H1 (cell line): ENCODE results near the gene NLRP3. TPM values are rescaled to one million over a fixed set of nuclear protein-coding genes. Genes with fewer than 3 reads are reported as not detected.

Source experiments
- CTCF ChIA-PET: fragments of 300-600 bp; sonication (Branson Sonifier 250); formaldehyde crosslinking; loops from one replicate; lab custom pipeline; 2021; ENCODE audit not compliant: partially characterized antibody; lab: Charles Lee
- POLR2A ChIA-PET: fragments of 300-600 bp; sonication (Branson Sonifier 250); formaldehyde crosslinking; loops from one replicate; lab custom pipeline; 2021; ENCODE audit warnings: inconsistent platforms; ENCODE audit not compliant: partially characterized antibody; lab: Charles Lee
- DNase-seq, 2 experiments: peaks; one replicate each; pipeline versions ENCODE4 v3.0.0 to v3.0.0-alpha.2; 2010 to 2022; ENCODE audit warnings: low spot score in 2 of 2, low read depth in 1 of 2, mixed read lengths in 1 of 2
- FAIRE-seq: peaks from 2 replicates; lab custom pipeline; 2011; peaks lifted over from hg19 to GRCh38; lab: Jason Lieb, UNC
- H2AFZ ChIP-seq: 2 replicates; pipeline ENCODE4 v1.8.1; 2012; ENCODE audit warnings: low read length, inconsistent platforms
- H2AK5ac ChIP-seq: 2 replicates; pipeline ENCODE4 v1.6.1; 2013; ENCODE audit warnings: low read depth, low read length
- H2BK120ac ChIP-seq: replicated peaks from 2 replicates; pipeline ENCODE3; 2013; ENCODE audit warnings: low read depth, low read length, inconsistent platforms
- H2BK12ac ChIP-seq: 2 replicates; pipeline ENCODE4 v1.6.1; 2013; ENCODE audit warnings: low read depth, low read length
- H2BK15ac ChIP-seq: 2 replicates; pipeline ENCODE4 v1.6.1; 2013; ENCODE audit warnings: low read length
- H2BK20ac ChIP-seq: 2 replicates; pipeline ENCODE4 v1.6.1; 2013; ENCODE audit warnings: low read length
- H2BK5ac ChIP-seq: 2 replicates; pipeline ENCODE4 v1.6.1; 2013; ENCODE audit warnings: low read depth, low read length
- H3K14ac ChIP-seq: 2 replicates; pipeline ENCODE4 v1.6.1; 2013; ENCODE audit warnings: inconsistent platforms; ENCODE audit not compliant: insufficient read length
- H3K18ac ChIP-seq: 2 replicates; pipeline ENCODE4 v1.6.1; 2013; ENCODE audit warnings: low read length; ENCODE audit errors: extremely low read depth
- H3K23ac ChIP-seq: 2 replicates; pipeline ENCODE4 v1.6.1; 2013; ENCODE audit warnings: inconsistent platforms; ENCODE audit not compliant: insufficient read length
- H3K23me2 ChIP-seq: 2 replicates; pipeline ENCODE4 v1.6.1; 2013; ENCODE audit warnings: low read depth, low read length
- H3K27ac ChIP-seq: 2 replicates; pipeline ENCODE4 v1.6.1; 2011; ENCODE audit warnings: low read depth, low read length, inconsistent platforms
- H3K27me3 ChIP-seq, 4 experiments: replicated peaks in 1 of 4; 1 replicate in 1 of 4; 2 replicates in 3 of 4; pipeline versions ENCODE4 v1.6.1 to v1.8.1; 2011 to 2013; ENCODE audit warnings: low read length in 3 of 4, mild to moderate bottlenecking in 3 of 4, inconsistent platforms in 2 of 4, mixed read lengths in 2 of 4, moderate library complexity in 1 of 4; ENCODE audit not compliant: control insufficient read depth in 3 of 4, insufficient read depth in 3 of 4; ENCODE audit errors: extremely low read depth in 1 of 4
- H3K36me3 ChIP-seq, 4 experiments: 2 replicates each; pipeline versions ENCODE4 v1.6.1 to v1.8.1; 2011 to 2013; ENCODE audit warnings: mild to moderate bottlenecking in 4 of 4, low read length in 3 of 4, moderate library complexity in 2 of 4, control low read depth in 1 of 4, inconsistent platforms in 1 of 4; ENCODE audit not compliant: insufficient read depth in 4 of 4, control insufficient read depth in 2 of 4
- H3K4ac ChIP-seq: replicated peaks from 2 replicates; pipeline ENCODE3; 2013; ENCODE audit warnings: low read length, low read depth, mixed read lengths, inconsistent platforms; ENCODE audit not compliant: insufficient read length
- H3K4me1 ChIP-seq, 4 experiments: replicated peaks in 1 of 4; 1 replicate in 1 of 4; 2 replicates in 3 of 4; pipeline versions ENCODE4 v1.6.1 to v1.8.1; 2011 to 2013; ENCODE audit warnings: low read length in 3 of 4, inconsistent platforms in 2 of 4, mixed read lengths in 1 of 4; ENCODE audit not compliant: insufficient read depth in 4 of 4, control insufficient read depth in 3 of 4
- H3K4me2 ChIP-seq, 2 experiments: 2 replicates each; pipeline versions ENCODE4 v1.6.1 to v1.8.1; 2011 to 2013; ENCODE audit warnings: low read depth in 2 of 2, low read length in 2 of 2, control low read depth in 1 of 2, inconsistent platforms in 1 of 2, mild to moderate bottlenecking in 1 of 2; ENCODE audit not compliant: insufficient read depth in 1 of 2
- H3K4me3 ChIP-seq, 4 experiments: fragments of 200-600, 300-600 bp in 1 of 4; sonication (generic), shearing (Covaris generic), sonication (Bioruptor Twin) in 1 of 4; 2 replicates each; pipeline versions ENCODE4 v1.5.1 to v1.8.1; 2011 to 2016; ENCODE audit warnings: low read length in 4 of 4, low read depth in 3 of 4, control low read depth in 2 of 4, inconsistent platforms in 2 of 4, mild to moderate bottlenecking in 2 of 4, mixed read lengths in 1 of 4, moderate library complexity in 1 of 4; ENCODE audit not compliant: insufficient read depth in 2 of 4; ENCODE audit errors: extremely low read depth in 1 of 4
- H3K56ac ChIP-seq: replicated peaks from 2 replicates; pipeline ENCODE3; 2013; ENCODE audit warnings: low read depth, mild to moderate bottlenecking, mixed read lengths, low read length, inconsistent platforms; ENCODE audit not compliant: insufficient read length
- H3K79me1 ChIP-seq: 2 replicates; pipeline ENCODE4 v1.6.1; 2013; ENCODE audit warnings: low read depth, low read length, control low read depth
- H3K79me2 ChIP-seq, 2 experiments: 2 replicates each; pipeline versions ENCODE4 v1.6.1 to v1.8.1; 2012 to 2013; ENCODE audit warnings: low read length in 2 of 2, mild to moderate bottlenecking in 2 of 2, inconsistent platforms in 1 of 2; ENCODE audit not compliant: insufficient read depth in 2 of 2, control insufficient read depth in 1 of 2
- H3K9ac ChIP-seq, 4 experiments: replicated peaks in 1 of 4; 1 replicate in 1 of 4; 2 replicates in 3 of 4; pipeline versions ENCODE4 v1.6.1 to v1.8.1; 2011 to 2013; ENCODE audit warnings: low read depth in 3 of 4, low read length in 3 of 4, control low read depth in 2 of 4, mild to moderate bottlenecking in 2 of 4, moderate library complexity in 2 of 4, inconsistent platforms in 1 of 4; ENCODE audit errors: extremely low read depth in 1 of 4
- H3K9me3 ChIP-seq, 2 experiments: 2 replicates each; pipeline versions ENCODE4 v1.6.1 to v1.8.1; 2012 to 2013; ENCODE audit warnings: mild to moderate bottlenecking in 2 of 2, moderate library complexity in 2 of 2, control low read depth in 1 of 2, inconsistent platforms in 1 of 2, low read depth in 1 of 2, low read length in 1 of 2, mixed read lengths in 1 of 2; ENCODE audit not compliant: insufficient read depth in 2 of 2
- H4K20me1 ChIP-seq, 2 experiments: replicated peaks in 1 of 2; 2 replicates each; pipeline versions ENCODE3 to v1.8.1; 2011 to 2013; ENCODE audit warnings: inconsistent platforms in 2 of 2, low read length in 2 of 2, mild to moderate bottlenecking in 1 of 2; ENCODE audit not compliant: insufficient read depth in 2 of 2, control insufficient read depth in 1 of 2
- H4K5ac ChIP-seq: 2 replicates; pipeline ENCODE4 v1.6.1; 2013; ENCODE audit warnings: low read length, low read depth, mixed read lengths, inconsistent platforms; ENCODE audit not compliant: insufficient read length
- H4K8ac ChIP-seq: 2 replicates; pipeline ENCODE4 v1.8.0; 2013; ENCODE audit warnings: mild to moderate bottlenecking, moderate library complexity, low read length, inconsistent platforms; ENCODE audit not compliant: insufficient read depth; ENCODE audit errors: extremely low read depth
- H4K91ac ChIP-seq: replicated peaks from 2 replicates; pipeline ENCODE3; 2013; ENCODE audit warnings: low read length, mixed read lengths, inconsistent platforms; ENCODE audit not compliant: insufficient read length
- POU5F1 ChIP-seq: IDR thresholded peaks from 2 replicates; pipeline ENCODE4 v1.6.1; 2011; ENCODE audit warnings: low read depth, mild to moderate bottlenecking, low read length, moderate library complexity
- RAD21 ChIP-seq, 2 experiments: IDR thresholded peaks in 1 of 2; conservative IDR thresholded peaks in 1 of 2; 2 replicates each; pipeline ENCODE4 v1.6.1; 2011; ENCODE audit warnings: low read depth in 2 of 2, low read length in 2 of 2, improper control_type of control experiment in 1 of 2, inconsistent platforms in 1 of 2, mild to moderate bottlenecking in 1 of 2, moderate library complexity in 1 of 2
- WGBS, 2 experiments: shearing (Covaris generic) in 1 of 2; methylation state at CpG; one replicate each; pipeline versions ENCODE4 v1.1.6 to v1.1.7; 2013 to 2015; ENCODE audit warnings: low lambda C conversion rate in 2 of 2, mixed read lengths in 2 of 2, inconsistent platforms in 1 of 2, low coverage in 1 of 2, missing lambda C conversion rate in 1 of 2; ENCODE audit not compliant: insufficient replicate concordance in 2 of 2, insufficient coverage in 1 of 2, insufficient read length in 1 of 2; ENCODE audit errors: extremely low coverage in 1 of 2, missing lambda C conversion rate in 1 of 2; 5-methylcytosine and 5-hydroxymethylcytosine counted together
- polyA plus RNA-seq, 7 experiments: library from polyadenylated mRNA; depleted of rRNA in 3 of 7; stranded (reverse) in 5 of 7; unstranded in 2 of 7; fragments of >200 nt in 5 of 7; fragments of 200-250 nt in 2 of 7; gene quantifications; 1 replicate in 5 of 7; 2 replicates in 1 of 7; 4 replicates in 1 of 7; pipeline versions ENCODE4 v1.2.1 to v1.2.3, GENCODE V29; 2011 to 2013; ENCODE audit warnings: missing spikeins in 2 of 7, mixed read lengths in 2 of 7
- total RNA-seq: library from RNA; stranded (reverse); fragmentation: NEBNext Ultra II Directional; extraction: Animal tissue kit (Norgen Biotek cat#: 25700); gene quantifications from 2 replicates; pipeline ENCODE4 v1.2.1, GENCODE V29; 2021

NLRP3 gene
- total and polyA plus RNA-seq, 2 of the 8 experiments (the other 6 are each of a cell fraction or from before 2014, with no cell fraction given): 0.05 to 0.19 TPM

- Histone ChIP-seq H3K4me2 (no peak overlapping the region), H2BK120ac (no peak overlapping the region), H2BK5ac (no peak overlapping the region), H3K4me1 (peaks cover 0 to 11% (median 2%) of the 10 kb centered on the region in 4 experiments; a peak in 4 of 7 replicates), H2AFZ (no peak overlapping the region), H2BK12ac (no peak overlapping the region), H3K4ac (no peak overlapping the region), H3K4me3 (no peak overlapping the region), H3K9ac (no peak overlapping the region), H2BK20ac (no peak overlapping the region), H4K91ac (peak overlapping the region; percentile 34), H3K14ac (no peak overlapping the region), H2BK15ac (no peak overlapping the region), H2AK5ac (no peak overlapping the region), H3K23ac (no peak overlapping the region), H3K79me2 (no peaks in the 10 kb centered on the region), H3K27ac (no peak overlapping the region), H3K27me3 (no peaks in the 10 kb centered on the region), H3K18ac (no peak overlapping the region), H4K20me1 (no peaks in the 10 kb centered on the region), H3K79me1 (no peaks in the 10 kb centered on the region), H3K56ac (no peak overlapping the region), H3K9me3 (peaks cover 0 to 5% of the 10 kb centered on the region in 2 experiments; a peak in 2 of 4 replicates), H3K23me2 (no peaks in the 10 kb centered on the region), H4K5ac (no peak overlapping the region), H3K36me3 (no peaks in the 10 kb centered on the region), H4K8ac (no peak overlapping the region)
- no peak for TF ChIP-seq RAD21 (IDR thresholded peaks at IDR 0.05 in 1 of 2, conservative IDR thresholded peaks at IDR 0.05 in 1 of 2; ENCODE audit: low read depth in 2 of 2, low read length in 2 of 2)
- no peak for TF ChIP-seq POU5F1
- CTCF ChIA-PET: interaction anchor here (0.8 kb wide), 1 partner anchor 85 kb away, joined by 4 read pairs; no protein-coding TSS in a partner anchor
- DNase-seq (no peak), FAIRE-seq (no peak)
- 78% methylated on average over 3 of the region's 3 CpGs; no CpG with 5 or more reads in 1 of the 2 experiments for WGBS, 2 experiments
- POLR2A ChIA-PET: interaction anchor here (0.7 kb wide), 1 partner anchor 32 kb away, joined by 4 read pairs; no protein-coding TSS in a partner anchor
Measured at GRCh38 chr1:247474367-247474766, 58.4 kb downstream of the NLRP3 start.
